ENCODE measurements around the gene GRID2.

GRID2 gene

DNA sequence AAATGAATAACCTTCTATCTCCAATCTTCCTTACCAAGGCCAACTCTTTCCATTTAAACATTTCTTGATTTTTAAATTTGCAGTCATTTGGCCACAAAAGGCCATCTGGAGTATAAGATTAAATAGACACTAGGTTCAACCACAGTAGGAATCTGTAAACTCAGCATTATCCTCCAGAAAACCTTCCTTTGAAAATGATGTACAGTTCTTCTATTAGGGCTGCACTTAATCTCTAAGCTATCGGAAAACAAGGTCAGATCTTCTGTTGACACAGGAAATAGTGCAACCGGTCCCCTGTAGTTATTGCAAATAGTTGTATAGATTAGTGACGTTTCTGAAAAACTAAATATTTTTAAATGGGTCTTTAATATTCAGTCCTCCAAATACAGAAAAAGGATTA is 1165.8 kb downstream of the GRID2 start:
- H3K27me3 ChIP-seq (ENCODE audit: control insufficient read depth, insufficient read depth, low read length), result no peaks in the 10 kb centered on the region
- no peak overlapping the region for H3K4me3 ChIP-seq (ENCODE audit: low read depth, low read length)
- H3K4me1 ChIP-seq (ENCODE audit: control insufficient read depth, insufficient read depth, low read length), result peaks cover 6% of the 10 kb centered on the region; the same call in 1 of the 2 replicates
- no peak overlapping the region for H3K27ac ChIP-seq (ENCODE audit: low read depth, low read length)
- no peaks in the 10 kb centered on the region for H3K36me3 ChIP-seq (ENCODE audit: control insufficient read depth, insufficient read depth, low read length)
- no peak overlapping the region for H3K9ac ChIP-seq (ENCODE audit: low read length)
- H3K9me3 ChIP-seq (ENCODE audit: control insufficient read depth, insufficient read depth, low read depth, low read length), result no peaks in the 10 kb centered on the region

DNA sequence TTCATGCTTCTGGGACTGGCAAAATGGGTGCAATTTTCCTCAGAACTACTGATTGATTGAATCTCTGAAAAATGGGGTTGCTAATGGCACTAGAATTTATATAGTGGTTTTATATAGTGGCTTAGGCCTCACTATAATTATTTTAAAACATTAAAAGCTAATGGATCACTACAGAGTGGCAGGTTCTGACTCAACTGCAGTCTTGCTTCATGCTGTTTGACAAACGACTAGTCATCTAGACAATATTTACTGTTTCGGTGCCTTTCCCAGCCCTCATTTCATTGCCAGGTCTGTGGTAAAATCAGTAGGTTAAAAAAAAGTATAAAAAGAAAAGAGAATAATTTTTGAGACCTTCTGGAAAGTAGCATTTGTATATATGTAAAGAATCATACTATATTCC is 1172.0 kb downstream of the GRID2 start:
- Histone ChIP-seq H3K9ac (ENCODE audit: low read length) (no peak overlapping the region), H3K27me3 (ENCODE audit: control insufficient read depth, insufficient read depth, low read length) (no peaks in the 10 kb centered on the region), H3K9me3 (ENCODE audit: control insufficient read depth, insufficient read depth, low read depth, low read length) (no peaks in the 10 kb centered on the region), H3K27ac (ENCODE audit: low read depth, low read length) (no peak overlapping the region), H3K36me3 (ENCODE audit: control insufficient read depth, insufficient read depth, low read length) (no peaks in the 10 kb centered on the region), H3K4me3 (ENCODE audit: low read depth, low read length) (no peak overlapping the region), H3K4me1 (ENCODE audit: control insufficient read depth, insufficient read depth, low read length) (peaks cover 6% of the 10 kb centered on the region; the same call in 1 of the 2 replicates)

DNA sequence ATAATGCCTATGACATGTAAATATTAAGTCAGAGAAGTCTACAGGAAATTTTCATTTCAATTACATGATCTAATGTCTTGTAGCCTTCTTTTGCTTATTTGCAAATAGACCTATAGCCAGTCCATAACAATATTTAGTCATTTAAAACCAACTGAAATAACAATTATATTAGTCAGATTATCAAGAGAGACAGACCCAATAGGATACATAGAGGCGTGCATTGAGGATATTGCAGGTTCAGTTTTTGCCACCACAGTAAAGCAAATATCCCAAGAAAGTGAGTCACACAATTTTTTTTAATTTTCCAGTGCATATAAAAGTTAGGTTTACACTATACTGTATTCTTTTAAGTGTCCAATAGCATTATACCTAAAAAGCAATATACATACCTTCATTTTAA is 1175.0 kb downstream of the GRID2 start:
- H3K9me3 ChIP-seq (ENCODE audit: control insufficient read depth, insufficient read depth, low read depth, low read length), result no peaks in the 10 kb centered on the region
- H3K27me3 ChIP-seq (ENCODE audit: control insufficient read depth, insufficient read depth, low read length), result no peaks in the 10 kb centered on the region
- H3K27ac ChIP-seq (ENCODE audit: low read depth, low read length), result no peak overlapping the region
- no peak overlapping the region for H3K4me3 ChIP-seq (ENCODE audit: low read depth, low read length)
- H3K36me3 ChIP-seq (ENCODE audit: control insufficient read depth, insufficient read depth, low read length), result no peaks in the 10 kb centered on the region
- H3K9ac ChIP-seq (ENCODE audit: low read length), result no peak overlapping the region
- no peaks in the 10 kb centered on the region for H3K4me1 ChIP-seq (ENCODE audit: control insufficient read depth, insufficient read depth, low read length)

DNA sequence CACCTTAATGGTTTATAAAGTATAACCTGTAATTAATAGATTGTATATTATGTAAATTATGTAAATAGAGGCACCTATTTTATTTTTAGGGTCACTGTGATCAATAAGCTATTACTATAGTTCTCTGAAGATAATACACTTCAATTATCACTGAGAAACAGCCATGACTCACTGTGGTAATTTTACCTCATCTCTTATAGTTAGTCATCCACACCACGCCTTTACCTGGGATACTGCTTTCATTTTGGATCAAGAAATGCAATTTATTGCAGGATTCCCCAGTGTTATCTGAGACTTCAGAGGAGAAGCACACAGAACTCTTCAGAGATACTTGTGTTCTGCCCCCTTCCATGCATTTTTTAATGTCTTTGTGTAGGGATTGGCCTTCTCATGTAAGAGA is 1176.7 kb downstream of the GRID2 start:
- H3K4me1 ChIP-seq (ENCODE audit: control insufficient read depth, insufficient read depth, low read length), result no peaks in the 10 kb centered on the region
- no peak overlapping the region for H3K9ac ChIP-seq (ENCODE audit: low read length)
- no peaks in the 10 kb centered on the region for H3K27me3 ChIP-seq (ENCODE audit: control insufficient read depth, insufficient read depth, low read length)
- no peaks in the 10 kb centered on the region for H3K9me3 ChIP-seq (ENCODE audit: control insufficient read depth, insufficient read depth, low read depth, low read length)
- H3K36me3 ChIP-seq (ENCODE audit: control insufficient read depth, insufficient read depth, low read length), result no peaks in the 10 kb centered on the region
- H3K4me3 ChIP-seq (ENCODE audit: low read depth, low read length), result no peak overlapping the region
- no peak overlapping the region for H3K27ac ChIP-seq (ENCODE audit: low read depth, low read length)

DNA sequence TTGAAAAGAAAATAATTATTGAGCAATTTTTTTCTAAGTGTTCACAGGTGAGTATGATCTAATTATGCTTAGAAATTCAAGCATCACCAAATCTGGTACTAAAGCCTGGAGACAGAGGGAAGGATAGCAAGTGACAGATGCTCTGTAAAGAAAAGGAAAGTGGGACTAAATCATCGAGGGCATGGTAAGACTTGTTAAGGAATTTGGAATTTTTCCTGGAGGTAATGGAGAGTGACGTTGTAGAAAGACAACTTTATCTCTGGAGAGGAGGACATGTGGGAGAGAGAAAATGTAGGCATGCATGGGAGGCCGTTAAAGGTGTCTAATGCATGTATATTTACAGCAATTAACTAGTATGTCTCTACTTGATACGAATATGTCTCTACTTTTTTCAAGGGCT is 1191.6 kb downstream of the GRID2 start:
- Histone ChIP-seq H3K27ac (ENCODE audit: low read depth, low read length) (no peak overlapping the region), H3K36me3 (ENCODE audit: control insufficient read depth, insufficient read depth, low read length) (no peaks in the 10 kb centered on the region), H3K27me3 (ENCODE audit: control insufficient read depth, insufficient read depth, low read length) (no peaks in the 10 kb centered on the region), H3K4me3 (ENCODE audit: low read depth, low read length) (no peak overlapping the region), H3K9ac (ENCODE audit: low read length) (no peak overlapping the region), H3K4me1 (ENCODE audit: control insufficient read depth, insufficient read depth, low read length) (no peaks in the 10 kb centered on the region), H3K9me3 (ENCODE audit: control insufficient read depth, insufficient read depth, low read depth, low read length) (no peaks in the 10 kb centered on the region)

DNA sequence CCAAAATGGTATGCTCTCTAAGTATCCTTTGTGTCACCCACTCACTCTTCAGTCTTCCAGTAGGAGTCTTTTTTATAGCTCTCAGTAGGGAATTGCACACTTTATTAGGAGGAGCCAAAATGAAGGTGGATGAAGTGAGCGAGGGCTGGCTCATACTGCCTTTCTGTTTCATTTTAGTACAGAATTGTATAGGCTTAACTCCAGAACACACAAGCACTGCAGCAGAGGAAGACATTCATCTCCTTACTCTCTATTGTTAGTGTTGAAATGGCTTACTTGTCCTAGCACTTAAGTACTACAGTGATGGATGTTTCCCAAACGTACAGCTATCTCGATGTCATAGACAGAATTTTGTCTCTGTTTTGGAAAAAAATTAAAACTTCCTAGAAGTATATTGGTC is 1197.5 kb downstream of the GRID2 start:
- Histone ChIP-seq H3K27me3 (ENCODE audit: control insufficient read depth, insufficient read depth, low read length) (no peaks in the 10 kb centered on the region), H3K9ac (ENCODE audit: low read length) (no peak overlapping the region), H3K9me3 (ENCODE audit: control insufficient read depth, insufficient read depth, low read depth, low read length) (no peaks in the 10 kb centered on the region), H3K27ac (ENCODE audit: low read depth, low read length) (no peak overlapping the region), H3K4me1 (ENCODE audit: control insufficient read depth, insufficient read depth, low read length) (0 out of 2 replicates have a peak, but pooled peaks cover 8% of the 10 kb centered on the region), H3K36me3 (ENCODE audit: control insufficient read depth, insufficient read depth, low read length) (no peaks in the 10 kb centered on the region), H3K4me3 (ENCODE audit: low read depth, low read length) (no peak overlapping the region)

DNA sequence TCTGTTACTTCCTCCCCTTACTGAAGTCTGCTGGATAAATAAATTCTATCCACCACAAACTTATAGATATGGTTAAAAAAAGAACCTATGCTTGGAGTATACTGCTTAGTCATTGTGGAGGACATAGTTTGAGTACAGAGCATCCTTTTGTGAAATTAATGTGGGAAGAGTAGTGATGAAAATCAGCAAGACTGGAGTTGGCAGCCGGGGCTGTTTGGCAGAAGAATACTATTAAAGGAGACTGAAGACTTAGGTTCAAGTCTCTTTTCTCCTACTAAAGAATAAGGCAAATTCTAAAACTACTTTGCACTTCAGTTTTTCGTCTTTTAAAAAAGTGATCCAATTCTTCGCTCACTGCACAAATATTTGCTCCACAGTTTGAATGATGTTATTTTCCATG is 1198.2 kb downstream of the GRID2 start:
- H3K27ac ChIP-seq (ENCODE audit: low read depth, low read length), result no peak overlapping the region
- H3K4me3 ChIP-seq (ENCODE audit: low read depth, low read length), result no peak overlapping the region
- H3K9ac ChIP-seq (ENCODE audit: low read length), result no peak overlapping the region
- H3K4me1 ChIP-seq (ENCODE audit: control insufficient read depth, insufficient read depth, low read length), result 0 out of 2 replicates have a peak, but pooled peaks cover 8% of the 10 kb centered on the region
- no peaks in the 10 kb centered on the region for H3K9me3 ChIP-seq (ENCODE audit: control insufficient read depth, insufficient read depth, low read depth, low read length)
- H3K36me3 ChIP-seq (ENCODE audit: control insufficient read depth, insufficient read depth, low read length), result no peaks in the 10 kb centered on the region
- no peaks in the 10 kb centered on the region for H3K27me3 ChIP-seq (ENCODE audit: control insufficient read depth, insufficient read depth, low read length)

DNA sequence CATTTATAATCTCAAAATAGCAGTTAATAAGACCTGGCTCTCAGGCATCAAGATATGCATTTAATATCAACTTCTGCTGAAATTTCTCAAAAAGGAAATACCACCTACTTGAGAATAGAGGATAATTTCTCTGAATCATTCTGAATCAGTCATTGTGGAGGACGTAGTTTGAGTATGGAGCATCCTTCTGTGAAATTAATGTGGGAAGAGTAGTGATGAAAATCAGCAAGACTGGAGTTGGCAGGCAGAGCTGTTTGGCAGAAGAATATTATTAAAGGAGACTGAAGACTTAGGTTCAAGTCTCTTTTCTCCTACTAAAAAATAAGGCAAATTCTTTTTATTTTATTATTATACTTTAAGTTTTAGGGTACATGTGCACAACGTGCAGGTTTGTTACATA is 1199.2 kb downstream of the GRID2 start:
- H3K27ac ChIP-seq (ENCODE audit: low read depth, low read length), result no peak overlapping the region
- H3K4me3 ChIP-seq (ENCODE audit: low read depth, low read length), result no peak overlapping the region
- 0 out of 2 replicates have a peak, but pooled peaks cover 8% of the 10 kb centered on the region for H3K4me1 ChIP-seq (ENCODE audit: control insufficient read depth, insufficient read depth, low read length)
- H3K36me3 ChIP-seq (ENCODE audit: control insufficient read depth, insufficient read depth, low read length), result no peaks in the 10 kb centered on the region
- H3K9me3 ChIP-seq (ENCODE audit: control insufficient read depth, insufficient read depth, low read depth, low read length), result no peaks in the 10 kb centered on the region
- no peaks in the 10 kb centered on the region for H3K27me3 ChIP-seq (ENCODE audit: control insufficient read depth, insufficient read depth, low read length)
- no peak overlapping the region for H3K9ac ChIP-seq (ENCODE audit: low read length)

DNA sequence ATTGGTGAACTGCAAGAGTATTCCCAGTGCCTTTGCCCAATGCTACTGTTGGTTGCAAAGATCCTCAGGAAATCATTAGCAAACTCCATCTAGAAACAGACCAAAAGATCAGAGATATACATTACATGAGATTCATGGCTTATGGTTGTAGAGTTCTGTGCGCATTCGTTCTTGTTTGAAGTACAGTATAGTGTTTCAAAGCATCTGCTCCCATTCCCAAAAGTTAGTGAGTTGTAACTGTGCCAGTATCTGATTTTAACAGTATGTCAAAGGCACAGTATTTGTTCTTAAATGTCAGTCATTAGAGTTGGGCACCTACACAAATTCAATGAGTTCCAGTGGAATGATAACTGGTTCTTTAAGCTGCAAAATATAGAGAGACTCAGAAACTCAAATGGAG is 1210.1 kb downstream of the GRID2 start:
- no peak overlapping the region for H3K27ac ChIP-seq (ENCODE audit: low read depth, low read length)
- H3K4me3 ChIP-seq (ENCODE audit: low read depth, low read length), result no peak overlapping the region
- no peak overlapping the region for H3K9ac ChIP-seq (ENCODE audit: low read length)
- H3K27me3 ChIP-seq (ENCODE audit: control insufficient read depth, insufficient read depth, low read length), result no peaks in the 10 kb centered on the region
- H3K9me3 ChIP-seq (ENCODE audit: control insufficient read depth, insufficient read depth, low read depth, low read length), result no peaks in the 10 kb centered on the region
- no peaks in the 10 kb centered on the region for H3K36me3 ChIP-seq (ENCODE audit: control insufficient read depth, insufficient read depth, low read length)
- H3K4me1 ChIP-seq (ENCODE audit: control insufficient read depth, insufficient read depth, low read length), result no peaks in the 10 kb centered on the region

DNA sequence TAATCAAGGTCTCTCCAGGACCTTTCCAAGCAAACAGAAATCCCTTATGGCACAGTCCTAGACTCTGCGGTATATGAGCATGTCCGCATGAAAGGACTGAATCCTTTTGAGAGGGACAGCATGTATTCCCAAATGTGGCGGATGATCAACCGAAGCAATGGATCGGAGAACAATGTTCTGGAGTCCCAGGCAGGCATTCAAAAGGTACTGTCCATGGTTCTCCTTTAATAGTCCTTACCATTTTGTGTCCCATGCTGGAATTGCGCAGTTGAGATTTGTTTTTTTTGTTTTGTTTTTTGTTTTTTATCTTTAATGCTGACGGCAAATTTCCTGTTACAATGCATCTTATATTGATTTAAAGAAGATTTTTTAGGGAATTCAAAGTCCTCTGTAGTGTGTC is 1211.4 kb downstream of the GRID2 start:
- no peaks in the 10 kb centered on the region for H3K4me1 ChIP-seq (ENCODE audit: control insufficient read depth, insufficient read depth, low read length)
- H3K9ac ChIP-seq (ENCODE audit: low read length), result no peak overlapping the region
- H3K9me3 ChIP-seq (ENCODE audit: control insufficient read depth, insufficient read depth, low read depth, low read length), result no peaks in the 10 kb centered on the region
- H3K27ac ChIP-seq (ENCODE audit: low read depth, low read length), result no peak overlapping the region
- H3K27me3 ChIP-seq (ENCODE audit: control insufficient read depth, insufficient read depth, low read length), result no peaks in the 10 kb centered on the region
- no peak overlapping the region for H3K4me3 ChIP-seq (ENCODE audit: low read depth, low read length)
- H3K36me3 ChIP-seq (ENCODE audit: control insufficient read depth, insufficient read depth, low read length), result no peaks in the 10 kb centered on the region

DNA sequence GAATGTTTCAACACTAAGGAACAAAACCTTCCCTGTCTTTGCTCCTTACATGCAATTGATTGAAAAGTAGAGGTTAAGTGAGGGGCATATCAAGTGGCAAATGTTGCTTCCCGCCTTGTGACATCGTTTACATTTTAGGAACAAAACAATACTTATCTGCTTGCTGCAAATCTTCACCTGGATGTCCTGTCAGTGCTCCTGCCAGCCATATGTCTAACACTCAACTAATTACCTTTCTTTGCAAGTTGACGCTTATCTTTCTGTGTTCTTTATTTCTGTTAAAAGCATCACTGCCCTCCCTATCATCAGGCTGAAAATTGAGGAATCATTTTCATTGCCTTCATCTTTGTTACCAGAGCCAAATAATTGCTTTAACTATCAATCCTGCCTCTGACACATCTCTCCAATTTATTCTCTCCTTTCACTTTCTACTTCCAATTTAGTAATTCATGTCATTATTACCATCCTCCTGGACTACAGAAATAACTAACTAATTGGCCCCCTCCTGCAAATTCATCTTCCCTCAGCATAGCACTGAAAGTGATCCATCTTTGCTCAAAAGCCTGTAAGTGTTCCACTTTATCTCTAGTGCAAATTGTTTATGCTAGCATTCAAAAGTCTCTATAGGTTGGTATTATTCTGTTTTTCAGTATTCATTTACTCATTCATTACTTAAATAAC is 1226.1 kb downstream of the GRID2 start:
- H3K9me3 ChIP-seq (ENCODE audit: control insufficient read depth, insufficient read depth, low read depth, low read length), result no peaks in the 10 kb centered on the region
- H3K4me1 ChIP-seq (ENCODE audit: control insufficient read depth, insufficient read depth, low read length), result peaks cover 6% of the 10 kb centered on the region; the same call in 1 of the 2 replicates
- H3K9ac ChIP-seq (ENCODE audit: low read length), result no peak overlapping the region
- H3K4me3 ChIP-seq (ENCODE audit: low read depth, low read length), result no peak overlapping the region
- no peak overlapping the region for H3K27ac ChIP-seq (ENCODE audit: low read depth, low read length)
- H3K36me3 ChIP-seq (ENCODE audit: control insufficient read depth, insufficient read depth, low read length), result no peaks in the 10 kb centered on the region
- H3K27me3 ChIP-seq (ENCODE audit: control insufficient read depth, insufficient read depth, low read length), result no peaks in the 10 kb centered on the region
